HepG2 (cell line): Measurements from ENCODE around the gene CA14. TPM values are rescaled to one million over a fixed set of nuclear protein-coding genes. Genes with fewer than 3 reads are reported as not detected.

Experiments used
- CENPT ChIP-seq: sonication (generic); formaldehyde crosslinking; IDR thresholded peaks from 2 replicates; pipeline ENCODE4 v1.8.0; 2022; ENCODE audit warnings: low read depth, mild to moderate bottlenecking, moderate library complexity, missing genetic modification reagents
- E2F2 ChIP-seq: sonication (generic); formaldehyde crosslinking; IDR thresholded peaks from 2 replicates; pipeline ENCODE4 v1.4.0; 2020; ENCODE audit warnings: missing genetic modification reagents, borderline replicate concordance
- ETV6 ChIP-seq: sonication (generic); formaldehyde crosslinking; conservative IDR thresholded peaks from 2 replicates; pipeline ENCODE4 v1.4.0; 2020; ENCODE audit warnings: missing genetic modification reagents
- HNRNPL ChIP-seq: fragments of 200-400 bp; formaldehyde crosslinking; IDR thresholded peaks from 2 replicates; pipeline ENCODE4 v1.6.1; 2017; ENCODE audit warnings: mild to moderate bottlenecking, low read depth, low read length
- HOXA7 ChIP-seq: sonication (generic); formaldehyde crosslinking; IDR thresholded peaks from 2 replicates; pipeline ENCODE4 v1.8.1; 2022; ENCODE audit warnings: mild to moderate bottlenecking, missing genetic modification reagents, moderate library complexity
- IRF2 ChIP-seq: IDR thresholded peaks from 2 replicates; pipeline ENCODE4 v1.6.1; 2018; ENCODE audit warnings: missing genetic modification reagents, missing compliant biosample characterization
- KDM4B ChIP-seq: sonication (generic); formaldehyde crosslinking; IDR thresholded peaks from 2 replicates; pipeline ENCODE4 v1.4.0; 2020; ENCODE audit warnings: missing genetic modification reagents
- LRRFIP1 ChIP-seq: sonication (generic); formaldehyde crosslinking; conservative IDR thresholded peaks from 2 replicates; pipeline ENCODE4 v1.4.0; 2020; ENCODE audit warnings: missing genetic modification reagents
- MEIS2 ChIP-seq: sonication (generic); formaldehyde crosslinking; IDR thresholded peaks from 2 replicates; pipeline ENCODE4 v1.9.0; 2021; ENCODE audit warnings: mild to moderate bottlenecking, missing genetic modification reagents
- NFIC ChIP-seq: IDR thresholded peaks from 2 replicates; pipeline ENCODE4 v1.6.1; 2012; ENCODE audit warnings: mild to moderate bottlenecking, low read length, inconsistent platforms
- PBX2 ChIP-seq: IDR thresholded peaks from 2 replicates; pipeline ENCODE4 v1.6.1; 2016; ENCODE audit warnings: control low read depth
- PRDM10 ChIP-seq: sonication (generic); formaldehyde crosslinking; IDR thresholded peaks from 2 replicates; pipeline ENCODE4 v1.4.0; 2020; ENCODE audit warnings: low read depth, missing genetic modification reagents
- PRPF4 ChIP-seq: fragments of 200-400 bp; formaldehyde crosslinking; IDR thresholded peaks from 2 replicates; pipeline ENCODE4 v1.6.1; 2016; ENCODE audit warnings: low read length, low read depth; ENCODE audit not compliant: poor library complexity, severe bottlenecking
- SNAI1 ChIP-seq: sonication (generic); formaldehyde crosslinking; IDR thresholded peaks from 2 replicates; pipeline ENCODE4 v1.5.0; 2020; ENCODE audit warnings: mild to moderate bottlenecking, missing genetic modification reagents, borderline replicate concordance
- SNRNP70 ChIP-seq: fragments of 200-400 bp; formaldehyde crosslinking; IDR thresholded peaks from 2 replicates; pipeline ENCODE4 v1.6.1; 2017; ENCODE audit warnings: mild to moderate bottlenecking, low read depth, low read length, moderate library complexity
- TEAD2 ChIP-seq: sonication (generic); formaldehyde crosslinking; IDR thresholded peaks from 2 replicates; pipeline ENCODE4 v1.9.0; 2021; ENCODE audit warnings: missing genetic modification reagents
- TMF1 ChIP-seq: sonication (generic); formaldehyde crosslinking; IDR thresholded peaks from 2 replicates; pipeline ENCODE4 v1.8.1; 2022; ENCODE audit warnings: low read depth, missing genetic modification reagents
- TRIM24 ChIP-seq: sonication (generic); formaldehyde crosslinking; IDR thresholded peaks from 2 replicates; pipeline ENCODE4 v1.8.0; 2022; ENCODE audit warnings: mild to moderate bottlenecking, missing genetic modification reagents
- ZNF335 ChIP-seq: sonication (generic); formaldehyde crosslinking; IDR thresholded peaks from 2 replicates; pipeline ENCODE4 v1.4.0; 2020; ENCODE audit warnings: missing genetic modification reagents
- ZNF768 ChIP-seq: sonication (generic); formaldehyde crosslinking; IDR thresholded peaks from 2 replicates; pipeline ENCODE4 v1.4.0; 2020; ENCODE audit warnings: missing genetic modification reagents
- polyA plus RNA-seq, 8 experiments: library from polyadenylated mRNA; depleted of rRNA in 3 of 8; stranded (reverse) in 7 of 8; unstranded in 1 of 8; fragments of >200 nt; fragmentation: Illumina TruSeq in 4 of 8; extraction: Trizol in 4 of 8; gene quantifications; 2 replicates each; pipeline versions ENCODE4 v1.2.1 to v1.2.3, GENCODE V29; 2011 to 2016; ENCODE audit warnings: low read depth in 4 of 8, missing spikeins in 1 of 8, mixed read lengths in 1 of 8; ENCODE audit not compliant: insufficient read depth in 1 of 8
- total RNA-seq, 5 experiments: library from RNA; depleted of rRNA; stranded (reverse); fragments of >200 nt; fragmentation: Illumina TruSeq; extraction: Trizol; gene quantifications; 2 replicates each; pipeline ENCODE4 v1.2.3, GENCODE V29; 2016; ENCODE audit warnings: low read depth in 1 of 5

CA14 gene
- total and polyA plus RNA-seq, 2 of the 13 experiments (the other 11 are each of a cell fraction or from before 2014, with no cell fraction given) = 2.4 to 8.5 TPM

GRCh38 chr1:150257624-150258585, at the start of gene CA14 (continued):
- TF ChIP-seq HNRNPL = no peak
- TF ChIP-seq IRF2 = 0 out of 2 replicates have a peak, but pooled peaks have one; percentile 32
- no peak for TF ChIP-seq PRDM10
- TF ChIP-seq TEAD2 (CRISPR knock-in tag) = no peak
- TF ChIP-seq TRIM24 (CRISPR knock-in tag) = no peak
- TF ChIP-seq TMF1 (CRISPR knock-in tag) = no peak
- TF ChIP-seq PRPF4 = no peak
- no peak for TF ChIP-seq SNAI1 (CRISPR knock-in tag)
- no peak for TF ChIP-seq SNRNP70
- no peak for TF ChIP-seq ZNF335 (CRISPR knock-in tag)
- TF ChIP-seq LRRFIP1 (CRISPR knock-in tag) = no peak
- no peak for TF ChIP-seq ZNF768 (CRISPR knock-in tag)
- TF ChIP-seq PBX2 (CRISPR knock-in tag) = no peak
- no peak for TF ChIP-seq ETV6 (CRISPR knock-in tag)
- no peak for TF ChIP-seq MEIS2
- no peak for TF ChIP-seq E2F2
- no peak for TF ChIP-seq KDM4B (CRISPR knock-in tag)
- no peak for TF ChIP-seq HOXA7
- TF ChIP-seq CENPT (CRISPR knock-in tag) = no peak
- TF ChIP-seq NFIC = no peak
